Measurements from ENCODE around the gene TBX5.
"Not testable (repeated sequence)": the region's sequence is repeated elsewhere in the genome, so short reads cannot be mapped to it uniquely, and the experiment has no call there.

TBX5 gene

DNA sequence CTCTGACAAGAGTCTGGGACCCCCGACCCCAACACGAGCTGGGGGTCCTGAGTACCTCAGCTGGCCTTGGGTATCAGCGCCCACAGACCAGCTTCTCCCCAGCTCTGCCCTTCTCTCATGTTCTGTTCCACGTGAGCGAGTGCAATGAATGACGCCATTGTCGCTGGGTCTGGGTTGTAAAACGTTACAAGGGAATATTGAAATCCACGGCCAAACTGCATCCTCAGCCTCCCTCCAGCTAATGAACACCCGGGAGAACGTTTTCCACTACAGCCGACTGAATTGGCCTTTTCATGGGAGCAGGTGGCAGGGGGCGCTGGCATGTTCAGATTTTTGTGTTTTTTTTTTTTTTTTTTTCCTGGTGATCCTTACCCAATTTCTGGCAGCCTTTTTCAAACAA is 34.7 kb downstream of the TBX5 start:
- no peak for DNase-seq

DNA sequence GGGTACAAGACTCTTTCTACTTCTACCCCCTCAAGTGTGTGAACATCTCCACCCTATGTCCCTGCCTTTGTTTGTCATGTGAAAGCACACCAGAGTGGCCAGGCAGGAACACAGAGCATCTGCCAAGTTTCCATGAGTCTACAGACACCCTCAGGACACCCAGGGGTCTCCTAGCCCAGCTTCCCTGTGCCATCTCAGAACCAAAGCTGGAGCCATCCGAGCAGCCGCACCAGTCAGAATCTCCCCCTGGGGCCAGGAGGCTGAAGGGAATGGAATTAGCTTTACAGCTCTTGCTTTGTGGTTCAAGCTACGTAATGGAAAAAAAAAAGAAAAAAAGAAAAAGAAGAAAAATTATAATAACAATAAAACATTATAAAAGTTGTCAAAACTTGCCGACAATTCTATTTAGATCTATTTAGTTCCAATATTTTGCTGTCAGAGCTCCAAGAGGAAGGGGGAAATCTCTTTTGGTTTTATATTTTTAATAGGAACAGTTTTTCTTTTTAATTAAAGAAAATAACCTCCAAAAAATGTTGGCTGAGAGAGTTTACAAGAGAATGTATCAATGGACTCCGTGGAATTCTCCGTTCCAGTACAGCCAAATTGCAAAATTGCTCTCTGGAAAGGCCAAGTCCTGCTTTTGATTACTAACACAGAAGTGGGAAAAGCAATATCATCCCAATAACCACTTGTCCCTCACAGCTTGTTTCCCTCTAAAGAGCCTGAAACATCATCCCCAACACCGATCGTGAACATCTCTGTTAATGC is 37.1 kb downstream of the TBX5 start:
- no peak for DNase-seq

DNA sequence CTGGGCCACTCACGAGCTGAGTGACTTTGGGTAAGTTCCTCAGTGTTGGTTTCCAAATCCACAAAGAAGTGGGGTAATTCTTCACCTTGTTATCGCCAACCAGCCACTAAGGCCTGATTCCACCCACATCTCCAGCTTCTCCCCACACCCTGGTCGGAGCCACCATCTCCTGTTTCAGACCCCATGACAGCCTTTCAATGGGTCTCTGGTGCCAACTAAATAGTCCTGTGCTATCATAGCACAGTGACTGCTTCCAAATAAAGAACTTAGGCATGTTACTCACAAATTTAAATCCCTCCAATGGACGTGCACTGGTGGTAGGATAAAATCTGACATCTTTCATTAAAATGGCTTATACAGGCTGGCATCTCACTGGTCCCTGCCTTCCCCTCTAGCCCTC is 44.0 kb downstream of the TBX5 start:
- no peak for DNase-seq

DNA sequence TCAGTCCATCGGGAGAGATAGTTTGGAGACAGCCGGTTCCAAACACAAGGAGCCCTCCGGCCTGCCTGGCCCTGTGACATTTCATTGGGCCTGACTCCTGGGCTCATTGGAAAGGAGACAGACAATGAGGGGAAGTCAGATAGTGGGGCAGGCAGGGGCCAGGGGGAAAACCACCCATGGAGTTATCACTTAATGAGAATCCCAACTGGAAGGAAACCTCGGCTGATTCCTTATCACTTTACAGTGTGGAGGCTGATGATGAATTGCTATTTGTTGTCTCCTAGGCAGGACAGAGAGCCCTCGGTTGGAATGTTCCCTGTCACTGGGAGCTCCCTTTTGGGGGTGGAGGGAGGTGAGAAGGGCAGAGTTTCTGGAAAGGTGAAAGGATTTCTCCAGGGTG is 44.4 kb downstream of the TBX5 start:
- DNase-seq: no peak

DNA sequence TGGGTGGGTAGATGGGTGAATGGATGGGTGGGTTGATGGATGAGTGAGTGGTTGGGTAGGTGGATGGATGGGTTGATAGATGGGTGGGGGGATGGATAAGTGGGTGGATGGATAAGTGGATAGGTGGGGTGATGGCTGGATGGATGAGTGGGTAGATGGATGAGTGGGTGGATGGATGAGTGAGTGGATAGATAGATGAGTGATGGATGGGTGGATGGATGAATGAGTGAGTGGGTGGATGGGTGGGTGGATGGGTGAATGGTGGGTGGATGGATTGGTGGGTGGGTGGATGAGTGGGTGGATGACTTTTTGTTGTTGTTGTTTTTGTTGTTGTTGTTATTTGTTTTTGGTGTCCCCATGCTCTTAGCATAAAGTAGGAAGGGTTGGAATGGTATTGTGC is 45.5 kb downstream of the TBX5 start:
- no peak for DNase-seq

DNA sequence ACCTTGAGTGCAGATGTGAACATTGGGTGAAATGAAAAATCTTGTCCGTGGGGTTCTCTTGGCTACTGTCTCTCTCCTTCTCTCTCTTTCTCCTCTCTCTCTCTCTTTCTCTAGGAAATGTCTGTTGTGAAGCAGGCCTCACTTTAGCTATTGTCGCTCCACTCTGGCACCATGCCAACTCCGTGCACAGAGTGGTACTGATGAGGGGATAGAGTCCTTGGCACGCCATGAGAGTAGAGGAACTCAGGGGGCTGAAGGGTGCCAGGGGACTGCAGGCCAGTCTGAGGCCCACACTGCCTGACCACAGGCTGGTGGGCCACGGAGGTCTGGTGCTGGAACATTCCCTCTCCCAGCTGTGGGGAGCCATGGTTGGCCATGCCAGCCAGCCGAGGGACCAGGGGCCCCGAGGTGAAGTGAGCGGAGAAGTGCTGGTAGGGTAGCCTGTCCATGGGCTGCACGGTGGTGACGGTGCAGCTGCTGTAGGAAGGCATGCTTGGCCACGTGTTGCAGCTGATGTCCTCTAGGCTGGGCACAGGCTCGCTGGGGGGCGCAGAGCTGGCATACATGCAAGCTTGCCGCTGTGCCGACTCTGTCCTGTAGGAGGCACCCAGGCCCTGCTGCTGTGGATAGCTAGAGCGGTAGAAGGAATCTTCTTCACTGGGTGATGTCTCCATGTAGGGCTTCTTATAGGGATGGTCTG is 50.4 kb downstream of the TBX5 start:
- peak; percentile 0 for DNase-seq

DNA sequence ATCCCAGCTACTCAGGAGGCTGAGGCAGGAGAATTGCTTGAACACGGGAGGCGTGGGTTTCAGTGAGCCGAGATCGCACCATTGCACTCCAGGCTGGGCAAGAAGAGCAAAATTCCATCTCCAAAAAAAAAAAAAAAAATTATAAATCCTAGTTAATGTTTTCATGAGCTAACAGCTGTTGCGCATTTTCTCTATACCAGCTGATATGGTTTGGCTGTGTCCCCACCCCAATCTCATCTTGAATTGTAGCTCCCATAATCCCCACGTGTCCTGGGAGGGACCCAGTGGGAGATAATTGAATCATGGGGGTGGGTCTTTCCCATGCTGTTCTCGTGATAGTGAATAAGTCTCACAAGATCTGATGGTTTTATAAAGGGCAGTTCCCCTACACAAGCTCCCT is 56.7 kb downstream of the TBX5 start:
- not testable (repeated sequence) for DNase-seq

DNA sequence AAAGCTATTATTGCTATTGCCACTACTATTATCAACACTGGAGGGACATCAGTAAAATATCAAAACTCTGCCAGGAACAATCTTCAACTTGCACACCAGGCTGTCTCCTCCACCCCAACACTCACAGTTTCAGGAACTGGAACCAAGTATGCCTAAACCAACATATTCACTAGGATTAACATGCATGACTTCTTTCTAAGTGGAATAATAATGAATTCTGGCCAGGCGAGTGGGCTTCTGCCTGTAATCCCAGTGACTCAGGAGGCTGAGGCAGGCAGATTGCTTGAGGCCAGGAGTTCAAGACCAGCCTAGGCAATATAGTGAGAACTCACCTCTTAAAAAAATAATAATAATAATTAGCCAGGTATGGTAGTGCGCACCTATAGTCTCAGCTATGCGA is 58.1 kb downstream of the TBX5 start:
- no peak for DNase-seq

DNA sequence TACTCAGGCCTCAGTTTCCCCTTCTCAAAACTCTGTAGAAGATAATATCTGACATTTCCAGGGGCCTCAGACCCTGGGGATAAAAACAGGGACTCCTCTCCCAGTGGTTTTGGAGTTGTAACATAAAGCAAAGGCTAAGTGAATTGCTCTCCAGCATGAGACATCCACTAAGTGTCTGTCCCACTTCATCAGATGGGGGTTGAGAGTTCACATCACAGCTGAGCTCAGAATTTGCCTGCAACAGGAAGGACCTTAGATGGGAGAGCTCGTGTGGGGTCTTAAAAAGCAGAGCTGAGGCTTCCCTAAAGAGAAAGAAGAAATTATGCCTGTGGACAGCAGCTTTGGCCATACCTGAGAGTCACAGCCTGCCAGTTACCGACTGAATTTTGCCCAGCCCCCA is 61.1 kb downstream of the TBX5 start:
- DNase-seq: no peak

DNA sequence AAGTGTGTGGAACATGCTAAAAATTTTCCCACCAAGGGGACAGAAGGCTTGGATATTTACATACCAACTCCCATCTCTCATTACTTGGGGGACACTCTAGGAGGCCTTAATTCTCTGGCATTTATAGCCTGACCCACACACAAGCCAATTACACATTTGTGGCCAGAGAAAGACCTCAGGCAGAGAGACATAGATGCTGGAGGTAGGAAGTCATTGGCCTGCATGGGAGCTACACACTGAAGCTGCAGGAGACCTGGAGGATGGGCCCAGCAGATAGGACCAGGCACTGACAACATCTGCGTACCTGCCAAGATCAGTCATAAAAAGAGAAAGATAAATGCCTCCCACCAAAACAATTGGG is 61.7 kb downstream of the TBX5 start:
- no peak for DNase-seq

DNA sequence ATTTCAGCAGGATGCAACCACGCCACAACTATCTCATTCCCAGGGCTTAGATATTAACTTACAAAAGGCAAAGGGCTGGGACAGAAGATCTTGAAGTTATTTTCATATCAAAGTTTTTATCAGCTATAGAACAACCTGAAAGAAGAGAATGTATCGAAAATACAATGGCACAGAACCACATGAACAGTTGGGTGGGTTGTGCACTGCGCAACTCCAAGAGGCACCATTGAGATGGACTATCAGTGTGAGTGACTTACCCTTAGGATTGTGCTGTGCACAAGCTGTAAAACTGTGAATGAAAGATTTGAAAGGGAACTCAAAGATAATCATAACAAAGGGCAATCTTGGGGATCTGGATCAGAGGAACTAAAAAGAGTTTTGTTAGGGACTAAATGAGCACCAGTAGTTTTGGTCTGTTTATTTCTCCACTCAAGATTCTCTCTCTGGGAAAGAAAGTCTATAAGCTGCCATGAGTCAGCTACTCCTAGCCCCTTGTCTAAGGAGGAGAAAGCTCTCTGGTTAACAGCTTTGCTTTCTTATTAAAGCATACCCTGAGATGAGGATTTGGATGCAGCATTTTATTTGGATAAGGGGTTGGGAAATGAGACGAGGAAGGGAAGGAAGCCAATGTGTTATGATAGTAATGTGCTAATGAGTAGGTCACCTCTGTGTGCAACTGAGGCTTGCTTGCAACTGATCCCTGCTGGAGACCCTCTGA is 62.2 kb downstream of the TBX5 start:
- DNase-seq: no peak

DNA sequence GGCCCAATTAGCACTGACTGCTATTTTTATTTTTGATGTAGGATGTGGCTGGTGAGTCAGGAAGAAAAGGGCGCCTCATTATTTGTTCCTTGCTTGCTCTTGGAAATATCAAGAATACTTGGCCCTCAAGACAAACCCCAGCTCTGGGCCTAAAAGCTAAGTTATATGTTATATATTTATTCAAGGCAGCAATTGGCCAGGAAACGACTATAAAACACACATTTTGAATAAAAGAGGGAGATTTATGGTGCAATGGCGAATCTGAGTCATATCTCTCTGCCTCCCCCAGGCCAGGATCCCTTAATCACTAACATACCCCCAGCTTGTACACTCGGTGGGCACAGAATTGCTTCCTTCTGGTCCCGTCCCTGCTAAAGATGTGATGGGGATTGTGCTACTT is 63.3 kb downstream of the TBX5 start:
- no peak for DNase-seq

DNA sequence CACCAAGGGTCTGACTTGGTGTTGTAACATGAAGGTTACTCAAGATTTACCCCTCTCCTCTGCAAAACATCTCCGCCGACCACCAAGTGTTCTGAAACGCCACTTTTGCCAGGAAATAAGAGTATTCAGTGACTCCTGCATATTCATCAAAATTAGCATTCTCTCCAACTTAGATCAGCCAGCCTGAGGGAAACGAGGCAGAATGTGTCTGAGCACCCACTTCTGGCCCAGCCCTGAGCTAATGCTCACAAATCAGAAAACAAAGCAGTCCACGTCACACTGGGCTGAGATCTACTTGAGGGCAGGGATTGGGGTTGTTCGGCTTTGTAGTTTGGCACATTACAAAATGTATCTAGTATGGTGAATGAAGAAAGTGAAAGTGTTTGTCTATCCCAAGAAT is 64.3 kb downstream of the TBX5 start:
- DNase-seq: no peak

DNA sequence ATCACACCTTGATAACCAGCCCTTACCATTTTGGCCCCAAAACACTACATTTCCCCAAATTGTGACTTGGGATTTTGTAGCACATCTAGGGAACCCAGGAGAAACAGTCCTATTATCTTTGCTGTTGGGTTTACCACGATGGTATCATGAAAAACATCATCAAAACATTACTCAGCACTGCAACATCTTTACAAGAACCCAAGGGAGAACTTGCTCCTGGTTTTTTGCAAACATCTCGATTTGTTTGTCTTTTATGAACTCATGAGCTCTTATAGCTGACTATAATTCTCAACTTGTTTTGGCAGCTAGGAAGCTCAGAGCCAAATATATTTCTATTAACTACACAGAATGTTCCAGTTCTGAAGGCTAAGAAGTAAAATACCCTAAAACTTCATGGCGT is 65.7 kb downstream of the TBX5 start:
- no peak for DNase-seq

DNA sequence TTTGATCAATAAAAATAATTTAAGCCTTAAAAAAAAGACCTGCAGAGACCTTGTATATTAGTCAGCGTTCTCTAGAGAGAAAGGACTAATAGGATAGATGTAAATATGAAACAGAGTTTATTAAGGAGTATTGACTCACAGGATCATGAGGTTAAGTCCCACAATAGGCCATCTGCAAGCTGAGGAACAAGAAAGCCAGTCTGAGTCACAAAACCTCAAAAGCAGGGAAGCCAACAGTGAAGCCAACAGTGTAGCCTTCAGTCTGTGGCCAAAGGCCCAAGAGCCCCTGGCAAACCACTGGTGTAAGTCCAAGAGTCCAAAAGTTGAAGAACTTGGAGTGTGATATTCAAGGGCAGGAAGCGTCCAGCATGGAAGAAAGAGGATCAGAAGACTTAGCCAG is 66.3 kb downstream of the TBX5 start:
- DNase-seq: no peak

DNA sequence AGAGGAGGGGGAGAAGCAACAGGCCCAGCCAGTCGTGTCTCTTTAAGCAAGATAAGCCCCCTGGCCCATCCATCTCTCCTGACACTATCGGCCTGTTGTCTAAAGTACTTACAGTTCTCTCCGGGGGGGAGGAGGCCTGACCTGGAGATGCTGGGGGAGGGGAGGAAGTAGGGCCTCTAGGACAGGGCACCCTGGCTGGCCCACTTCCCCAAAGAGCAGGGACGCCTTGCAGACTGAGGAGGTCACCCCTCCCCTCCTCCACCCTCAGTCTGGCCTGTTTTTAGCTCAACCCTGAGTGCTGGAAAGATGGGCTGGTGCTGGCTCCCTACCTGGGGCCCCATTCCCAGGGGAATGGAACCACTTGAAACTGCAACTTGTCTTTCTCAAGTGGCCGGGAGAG is 70.3 kb downstream of the TBX5 start:
- no peak for DNase-seq

DNA sequence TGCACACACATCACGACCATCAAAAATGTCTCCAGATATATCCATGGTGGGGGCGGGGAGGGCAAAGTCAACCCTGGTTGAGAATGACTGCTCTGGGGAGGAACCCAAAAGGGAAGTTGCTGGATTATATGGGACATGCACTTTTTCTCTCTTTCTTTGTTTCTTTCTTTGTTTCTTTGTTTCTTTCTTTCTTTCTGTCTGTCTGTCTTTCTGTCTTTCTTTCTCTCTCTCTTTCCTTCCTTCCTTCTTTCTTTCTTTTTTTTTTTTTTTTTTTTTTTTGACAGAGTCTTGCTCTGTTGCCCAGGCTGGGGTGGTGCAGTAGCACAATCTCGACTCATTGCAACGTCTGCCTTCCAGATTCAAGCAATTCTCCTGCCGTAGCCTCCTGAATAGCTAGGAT is 71.5 kb downstream of the TBX5 start:
- DNase-seq: no peak

DNA sequence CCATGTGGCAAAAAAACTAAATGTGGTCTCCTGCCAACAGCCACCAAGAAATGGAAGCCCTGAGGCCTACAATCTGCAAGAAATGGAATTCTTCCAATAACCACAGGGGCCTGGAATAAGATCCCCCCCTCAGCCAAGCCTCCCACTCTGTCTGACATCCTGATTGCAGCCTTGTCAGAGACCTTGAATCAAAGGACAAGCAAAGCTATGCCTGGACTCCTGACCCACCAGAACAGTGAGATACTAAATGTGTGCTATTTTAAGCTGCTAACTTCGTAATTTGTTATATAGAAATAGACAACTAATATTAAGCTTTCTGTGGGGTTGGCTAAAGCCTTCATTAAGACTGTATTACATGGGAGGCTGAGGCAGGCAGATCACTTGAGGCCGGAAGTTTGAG is 77.7 kb downstream of the TBX5 start:
- no peak for DNase-seq

DNA sequence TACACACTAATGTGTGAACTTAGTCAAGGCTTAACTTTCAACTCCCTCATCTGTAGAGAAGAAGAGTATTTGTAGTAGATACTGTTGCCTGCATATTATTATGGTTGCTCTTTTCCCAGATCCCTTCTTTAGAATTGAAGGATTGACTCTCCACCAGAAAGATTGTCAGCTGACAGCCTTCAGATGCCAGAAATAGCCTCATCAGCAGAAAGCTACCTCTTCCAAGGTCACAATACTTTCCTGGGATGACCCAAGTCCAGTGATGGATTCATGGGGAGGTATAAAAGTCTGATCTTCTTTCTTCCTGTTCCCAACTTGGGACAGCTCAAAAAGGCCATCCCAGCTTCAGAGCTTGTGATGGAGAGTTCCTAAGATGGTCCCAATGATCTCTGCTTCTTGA is 78.2 kb downstream of the TBX5 start:
- DNase-seq: no peak

DNA sequence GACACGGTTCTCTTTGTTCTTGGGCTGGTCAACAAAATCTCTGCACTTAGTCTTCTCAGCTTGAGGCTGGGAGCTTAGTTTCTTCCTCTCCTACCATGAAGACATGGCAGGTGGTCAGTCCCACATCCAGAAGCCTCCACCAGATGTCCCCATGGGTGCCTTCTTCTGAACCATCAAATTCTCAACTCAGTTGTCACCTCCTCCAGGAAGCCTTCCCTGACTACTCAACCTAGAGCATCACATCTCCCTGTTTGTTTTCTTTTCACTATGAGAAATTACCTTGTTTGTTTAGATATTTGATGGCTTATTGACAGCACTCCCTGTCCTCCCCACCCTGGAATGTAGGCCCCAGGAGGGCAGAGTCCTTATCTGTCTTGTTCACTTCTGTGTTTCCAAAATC is 84.4 kb downstream of the TBX5 start:
- no peak for DNase-seq

DNA sequence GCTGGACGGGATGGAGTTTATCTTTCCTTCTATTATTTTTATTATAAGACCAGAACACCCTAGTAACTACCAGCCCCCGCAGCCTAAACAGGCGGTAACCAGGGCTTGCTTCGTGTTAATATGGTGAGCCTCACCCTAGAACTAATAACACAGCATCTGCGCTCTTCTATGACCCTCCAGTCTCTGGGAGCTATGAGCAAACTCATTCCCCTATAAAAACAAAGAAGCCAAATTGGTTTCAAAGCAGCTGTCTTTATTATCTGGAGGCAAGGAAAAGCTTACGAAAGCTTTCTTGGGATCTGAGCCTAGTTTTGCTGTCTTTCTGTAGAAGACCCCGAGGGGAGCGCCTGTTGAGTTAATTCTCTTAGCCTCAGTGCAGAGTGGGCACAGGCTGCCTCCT is 85.0 kb downstream of the TBX5 start:
- no peak for DNase-seq

DNA sequence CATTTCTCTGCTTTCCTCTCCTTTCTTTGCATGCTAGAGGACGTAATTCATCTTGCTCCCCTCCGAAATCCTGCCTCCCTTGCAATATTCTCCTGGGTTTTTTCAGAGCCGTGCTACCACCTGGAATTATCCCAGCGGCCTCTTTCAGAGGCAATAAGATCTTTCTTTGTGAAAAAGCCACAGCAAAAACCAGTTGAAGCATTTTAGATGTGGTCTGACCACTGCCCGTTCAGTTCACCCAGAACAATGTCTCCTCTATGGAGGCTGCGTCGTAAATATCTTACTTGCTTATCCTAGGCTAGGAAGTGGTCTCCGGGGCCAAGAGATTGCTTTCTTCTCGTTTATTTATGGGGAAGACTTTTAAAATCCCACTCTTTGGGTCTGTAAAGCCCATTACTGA is 85.8 kb downstream of the TBX5 start:
- no peak for DNase-seq

DNA sequence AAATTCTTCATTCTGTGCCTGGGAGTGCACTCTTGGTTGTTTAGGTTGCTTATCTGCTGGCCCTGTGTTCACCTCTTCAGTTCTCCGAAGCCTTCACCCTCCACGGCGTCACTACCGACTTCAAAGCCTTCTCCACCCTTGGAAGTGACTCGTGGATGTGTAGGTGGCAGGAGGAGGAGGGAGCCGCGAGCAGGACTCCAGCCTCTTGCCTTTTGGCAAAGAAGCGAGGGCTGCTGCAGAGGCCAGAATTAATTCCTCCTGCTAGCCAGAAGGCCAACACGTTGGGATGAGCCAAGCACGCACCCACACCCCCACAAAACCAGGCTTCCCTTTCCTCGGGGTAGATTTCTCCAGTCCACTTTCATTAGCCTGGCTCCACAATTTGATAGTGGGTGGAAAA is 86.5 kb downstream of the TBX5 start:
- DNase-seq: no peak

DNA sequence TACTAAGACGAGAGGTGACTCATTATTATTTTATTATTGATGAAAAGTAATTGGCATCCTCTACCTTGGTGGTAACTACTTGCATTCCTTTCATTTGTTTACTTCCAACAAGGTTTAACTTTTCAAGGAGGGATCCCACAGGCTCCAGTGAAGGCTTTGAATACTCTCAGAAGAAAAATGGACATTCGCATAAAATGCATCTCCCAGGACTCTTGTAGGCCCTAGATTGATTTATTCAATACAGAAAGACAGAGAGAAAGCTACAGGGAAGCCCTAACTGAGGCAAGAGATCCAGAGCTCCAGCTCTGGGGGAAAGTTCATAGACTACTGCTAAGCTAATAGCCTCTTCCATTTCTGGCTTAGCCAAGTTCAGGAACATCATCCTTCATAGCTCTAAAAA is 87.0 kb downstream of the TBX5 start:
- DNase-seq: no peak
